ENCODE results near the gene NCAPG2.

NCAPG2 gene

DNA sequence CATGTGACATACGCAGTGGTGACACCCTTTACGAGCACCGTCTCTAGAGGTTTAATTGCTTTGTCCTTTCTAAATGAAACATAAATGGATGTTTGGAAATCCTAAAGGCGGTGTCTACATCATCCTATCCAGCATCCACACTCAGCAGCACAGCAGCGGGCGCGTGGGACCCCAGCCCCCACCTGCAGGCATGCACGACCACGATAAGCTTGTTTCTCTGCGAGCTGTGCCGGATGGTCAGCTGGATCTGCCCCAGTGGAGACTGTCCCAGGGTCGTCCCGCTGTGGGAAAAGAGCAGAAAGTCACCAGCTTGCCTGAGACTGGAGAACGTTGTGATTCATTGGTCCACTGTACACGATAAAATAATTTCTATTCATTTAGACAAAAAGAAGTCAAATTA is 34.2 kb upstream of the NCAPG2 start:
- H3K9ac ChIP-seq: 0 out of 22 replicates have a peak overlapping the region, but pooled peaks of 1 of the 11 experiments have one; percentile 8
- peak overlapping the region in 6 of 11 experiments; percentile 25 to 79 (median 77); a peak in 10 of 22 replicates for H3K27ac ChIP-seq
- H3K4me1 ChIP-seq: peaks cover 17 to 67% (median 26%) of the 10 kb centered on the region in 10 experiments
- no peak overlapping the region for H3K4me3 ChIP-seq
- H3K9me3 ChIP-seq (replicated peaks in 1 of 11): no peaks in the 10 kb centered on the region
- H3K36me3 ChIP-seq: peaks cover 79 to 100% (median 96%) of the 10 kb centered on the region in 11 experiments
- no peaks in the 10 kb centered on the region for H3K27me3 ChIP-seq
- peaks cover 0 to 7% (median 0%) of the 10 kb centered on the region in 11 experiments; a peak in 1 of 22 replicates for H4K20me1 ChIP-seq
- no peak for TF ChIP-seq Cebpa-rat (IDR thresholded peaks at IDR 0.05)
- H3K4me2 ChIP-seq: peak overlapping the region in 3 of 11 experiments; percentile 77 to 86 (median 82); a peak in 4 of 22 replicates

DNA sequence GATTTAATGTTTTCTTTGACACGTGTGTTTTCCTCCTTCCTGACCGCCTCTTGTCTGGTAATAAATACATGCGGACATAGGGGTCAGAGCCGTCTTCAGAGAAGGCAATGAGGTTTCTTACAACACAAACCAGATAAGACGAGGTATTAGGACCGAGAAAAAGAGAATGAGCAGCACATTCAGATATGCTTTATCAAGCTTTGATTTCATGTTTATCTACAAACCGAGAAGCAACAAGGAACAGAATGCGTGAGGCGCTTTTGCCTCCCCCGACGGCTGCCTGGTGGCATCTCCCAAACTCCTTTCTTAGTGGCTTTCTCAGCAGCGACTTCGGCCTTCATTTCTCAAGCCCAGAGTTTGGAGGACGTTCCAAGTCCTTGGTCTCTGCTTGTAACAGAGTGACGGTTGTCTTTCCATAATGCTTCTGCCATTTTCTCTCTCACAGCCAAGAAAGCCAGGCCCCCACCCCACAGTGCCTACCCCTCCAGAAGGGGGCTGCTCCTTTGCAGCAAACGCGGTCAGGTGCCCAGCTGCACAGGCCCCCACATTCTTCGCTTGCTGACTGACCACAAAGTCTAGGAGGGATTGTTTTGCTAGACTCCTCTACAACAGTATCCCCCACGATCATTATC is 32.6 kb upstream of the NCAPG2 start:
- Histone ChIP-seq H3K4me2 (no peak overlapping the region), H3K4me3 (no peak overlapping the region), H4K20me1 (peaks cover 0 to 7% (median 0%) of the 10 kb centered on the region in 11 experiments; a peak in 1 of 22 replicates), H3K36me3 (peaks cover 73 to 100% (median 90%) of the 10 kb centered on the region in 11 experiments), H3K4me1 (peaks cover 17 to 72% (median 26%) of the 10 kb centered on the region in 10 experiments), H3K27me3 (no peaks in the 10 kb centered on the region), H3K9ac (no peak overlapping the region), H3K9me3 (replicated peaks in 1 of 11) (no peaks in the 10 kb centered on the region), H3K27ac (0 out of 22 replicates have a peak overlapping the region, but pooled peaks of 1 of the 11 experiments have one; percentile 7)
- no peak for TF ChIP-seq Cebpa-rat (IDR thresholded peaks at IDR 0.05)

- TF ChIP-seq Cebpa-rat (IDR thresholded peaks at IDR 0.05): no peak
- no peak overlapping the region for H3K4me3 ChIP-seq
- H3K4me1 ChIP-seq: peaks cover 15 to 71% (median 21%) of the 10 kb centered on the region in 10 experiments
- no peak overlapping the region for H3K9ac ChIP-seq
- H3K36me3 ChIP-seq: peaks cover 68 to 99% (median 87%) of the 10 kb centered on the region in 11 experiments
- H3K9me3 ChIP-seq (replicated peaks in 1 of 11): peaks cover 0 to under 1% (median 0%) of the 10 kb centered on the region in 11 experiments; a peak in 1 of 22 replicates
- H4K20me1 ChIP-seq: peaks cover 0 to 7% (median 0%) of the 10 kb centered on the region in 11 experiments; a peak in 1 of 22 replicates
- H3K27ac ChIP-seq: peak overlapping the region in 4 of 11 experiments; percentile 0 to 50 (median 24); a peak in 3 of 22 replicates
- peak overlapping the region in 2 of 11 experiments; percentile 13 to 14; a peak in 2 of 22 replicates for H3K4me2 ChIP-seq
- H3K27me3 ChIP-seq: no peaks in the 10 kb centered on the region
These were observed 31.3 kb upstream of the NCAPG2 start for GRCh38 chr7:158735935-158736334.

DNA sequence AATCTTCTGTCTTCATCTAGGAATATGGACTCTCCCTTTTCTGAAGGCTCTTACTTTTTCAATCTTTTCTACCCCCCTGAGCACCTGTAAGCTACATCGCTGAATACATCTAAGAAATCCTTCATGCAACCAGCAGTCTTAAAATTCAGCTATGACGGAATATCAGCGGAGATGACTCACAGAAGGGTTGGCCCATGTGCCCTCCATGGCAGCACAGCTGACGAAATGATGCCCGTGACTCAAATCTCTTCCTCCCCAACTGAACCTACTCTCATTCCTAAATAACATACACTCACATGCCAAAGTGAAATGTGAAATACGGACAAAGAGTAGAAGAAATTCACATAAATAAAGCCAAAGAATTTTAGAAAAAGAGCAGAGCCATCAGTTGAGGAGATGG is 30.3 kb upstream of the NCAPG2 start:
- H3K9me3 ChIP-seq (replicated peaks in 1 of 11): peaks cover 0 to 9% (median 0%) of the 10 kb centered on the region in 11 experiments; a peak in 3 of 22 replicates
- no peak overlapping the region for H3K9ac ChIP-seq
- peak overlapping the region in 5 of 11 experiments; percentile 0 to 50 (median 3); a peak in 4 of 22 replicates for H3K27ac ChIP-seq
- peaks cover 74 to 99% (median 89%) of the 10 kb centered on the region in 11 experiments for H3K36me3 ChIP-seq
- peaks cover 4 to 71% (median 13%) of the 10 kb centered on the region in 10 experiments for H3K4me1 ChIP-seq
- peak overlapping the region in 2 of 11 experiments; percentile 13 to 14; a peak in 3 of 22 replicates for H3K4me2 ChIP-seq
- no peak overlapping the region for H3K4me3 ChIP-seq
- H3K27me3 ChIP-seq: no peaks in the 10 kb centered on the region
- no peak for TF ChIP-seq Cebpa-rat (IDR thresholded peaks at IDR 0.05)
- H4K20me1 ChIP-seq: 0 out of 22 replicates have a peak, but pooled peaks cover 0 to 2% (median 0%) of the 10 kb centered on the region in 11 experiments

GRCh38 chr7:158733775-158734494 is 29.3 kb upstream of the NCAPG2 start:
- Histone ChIP-seq H3K4me3 (no peak overlapping the region), H3K27ac (peak overlapping the region in 3 of 11 experiments; percentile 2 to 50 (median 36); a peak in 3 of 22 replicates), H3K27me3 (no peaks in the 10 kb centered on the region), H3K9ac (no peak overlapping the region), H3K4me1 (peaks cover 0 to 64% (median 8%) of the 10 kb centered on the region in 10 experiments; a peak in 11 of 20 replicates), H3K36me3 (peaks cover 72 to 92% (median 81%) of the 10 kb centered on the region in 11 experiments), H3K9me3 (replicated peaks in 1 of 11) (peaks cover 0 to 9% (median 0%) of the 10 kb centered on the region in 11 experiments; a peak in 3 of 22 replicates), H3K4me2 (peak overlapping the region in 1 of 11 experiments; percentile 14; a peak in 1 of 22 replicates), H4K20me1 (no peaks in the 10 kb centered on the region)
- no peak for TF ChIP-seq Cebpa-rat (IDR thresholded peaks at IDR 0.05)

- H3K27me3 ChIP-seq: no peaks in the 10 kb centered on the region
- no peak overlapping the region for H3K4me3 ChIP-seq
- no peak for TF ChIP-seq Cebpa-rat (IDR thresholded peaks at IDR 0.05)
- peaks cover 65 to 84% (median 74%) of the 10 kb centered on the region in 11 experiments for H3K36me3 ChIP-seq
- H3K4me2 ChIP-seq: no peak overlapping the region
- H3K9me3 ChIP-seq (replicated peaks in 1 of 11): peaks cover 0 to 9% (median 0%) of the 10 kb centered on the region in 11 experiments; a peak in 3 of 22 replicates
- H3K9ac ChIP-seq: no peak overlapping the region
- no peak overlapping the region for H3K27ac ChIP-seq
- H3K4me1 ChIP-seq: peaks cover 0 to 56% (median 8%) of the 10 kb centered on the region in 10 experiments; a peak in 10 of 20 replicates
- H4K20me1 ChIP-seq: no peaks in the 10 kb centered on the region
These were observed 28.6 kb upstream of the NCAPG2 start for GRCh38 chr7:158733220-158733519.

DNA sequence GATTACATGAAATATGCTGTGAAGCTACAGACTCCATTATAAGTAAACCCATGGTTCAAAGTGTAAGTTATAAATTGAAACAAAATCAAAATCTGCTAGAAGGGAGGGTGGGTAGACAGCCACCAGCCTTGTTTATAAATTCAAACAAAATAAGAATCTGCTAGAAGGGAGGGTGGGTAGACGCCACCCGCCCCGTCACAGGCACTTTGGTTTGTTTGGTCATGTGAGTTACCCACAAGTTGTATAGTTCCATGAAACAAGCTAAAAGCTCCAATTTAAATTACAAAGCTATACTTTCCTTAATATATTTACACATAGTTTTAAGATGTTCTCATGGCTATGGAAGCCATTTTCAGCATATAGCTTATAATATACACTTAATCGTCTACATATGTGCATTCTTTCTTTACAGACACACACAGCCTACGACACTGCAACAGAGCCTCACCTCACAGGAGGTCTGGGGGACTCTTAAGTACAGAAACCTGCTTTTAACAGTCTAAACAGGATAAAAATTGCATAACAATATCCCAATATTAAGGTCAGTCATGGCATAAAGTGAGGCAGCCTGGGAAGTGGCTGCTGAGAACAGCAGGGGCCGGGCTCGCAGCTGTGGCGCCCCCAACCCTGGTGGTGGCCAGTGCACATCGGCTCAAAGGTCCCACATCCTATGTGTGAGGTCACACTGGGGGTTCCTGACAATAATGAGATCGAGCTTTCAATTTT is 28.1 kb upstream of the NCAPG2 start:
- Histone ChIP-seq H3K4me3 (no peak overlapping the region), H3K9ac (no peak overlapping the region), H3K4me1 (peaks cover 0 to 52% (median 8%) of the 10 kb centered on the region in 10 experiments; a peak in 10 of 20 replicates), H3K27ac (no peak overlapping the region), H3K4me2 (no peak overlapping the region), H4K20me1 (no peaks in the 10 kb centered on the region), H3K27me3 (no peaks in the 10 kb centered on the region), H3K36me3 (peaks cover 59 to 79% (median 68%) of the 10 kb centered on the region in 11 experiments), H3K9me3 (replicated peaks in 1 of 11) (peaks cover 0 to 9% (median 0%) of the 10 kb centered on the region in 11 experiments; a peak in 3 of 22 replicates)
- no peak for TF ChIP-seq Cebpa-rat (IDR thresholded peaks at IDR 0.05)

DNA sequence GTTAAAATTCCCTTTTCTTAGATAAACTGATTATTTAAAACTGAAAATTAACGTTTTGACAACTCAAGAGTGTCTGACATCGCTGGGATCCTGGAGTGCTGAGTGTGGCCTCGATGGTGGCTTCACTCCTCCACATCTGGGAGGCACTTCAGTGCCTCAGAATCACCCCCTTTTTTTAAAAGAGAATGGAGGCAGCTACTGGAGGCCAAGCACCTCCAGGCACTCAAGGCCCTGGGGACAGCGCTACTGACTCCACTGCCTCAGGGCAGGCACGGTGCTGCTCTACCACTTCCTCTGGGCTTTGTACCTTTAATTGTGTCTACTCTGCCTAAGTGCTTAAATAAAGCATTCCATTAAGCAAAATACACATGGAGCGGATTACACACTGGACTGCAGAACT is 27.2 kb upstream of the NCAPG2 start:
- Histone ChIP-seq H3K9ac (no peak overlapping the region), H3K4me3 (no peak overlapping the region), H3K27ac (peak overlapping the region in 1 of 11 experiments; percentile 20; a peak in 1 of 22 replicates), H3K4me1 (peaks cover 0 to 52% (median 8%) of the 10 kb centered on the region in 10 experiments; a peak in 10 of 20 replicates), H3K36me3 (peaks cover 50 to 70% (median 59%) of the 10 kb centered on the region in 11 experiments), H3K9me3 (replicated peaks in 1 of 11) (peaks cover 0 to 9% (median 0%) of the 10 kb centered on the region in 11 experiments; a peak in 3 of 22 replicates), H3K4me2 (no peak overlapping the region; a peak in 1 of 22 replicates), H4K20me1 (no peaks in the 10 kb centered on the region), H3K27me3 (no peaks in the 10 kb centered on the region)
- no peak for TF ChIP-seq Cebpa-rat (IDR thresholded peaks at IDR 0.05)
